Measurements from ENCODE around the gene OBSL1. TPM values are rescaled to one million over a fixed set of nuclear protein-coding genes. Genes with fewer than 3 reads are reported as not detected.
A peak's percentile ranks its signal among the peaks of the same experiment; 100 is the strongest.

OBSL1 gene
- total RNA-seq, 3 donors from 2014 or later, result 69.2 to 91.9 (median 73.1) TPM

GRCh38 chr2:219522111-219523030, 49.0 kb downstream of the OBSL1 start:
- H3K4me3 ChIP-seq, result peak overlapping the region; percentile 12 to 55 (median 40)
- peaks cover 0 to 8% of the 10 kb centered on the region in 2 donors for H3K4me1 ChIP-seq
- intact Hi-C loops (cut with DNase I; ENCODE audit: low total_unique reads), result loop anchor here (10.0 kb wide), 2 partner anchors 48 to 118 kb away; no protein-coding TSS in a partner anchor
- H3K9me3 ChIP-seq, result no peaks in the 10 kb centered on the region
- H3K27me3 ChIP-seq, result peaks cover 2 to 46% of the 10 kb centered on the region in 2 donors
- DNase-seq (ENCODE audit: low spot score in 2 of 2), result no peak
- H3K36me3 ChIP-seq, result no peaks in the 10 kb centered on the region
- H3K27ac ChIP-seq, result peak overlapping the region in 1 of 2 donors; percentile 38
- TF ChIP-seq CTCF (IDR thresholded peaks at IDR 0.05) (no peak), POLR2AphosphoS5 (IDR thresholded peaks at IDR 0.05) (no peak), POLR2A (IDR thresholded peaks at IDR 0.05) (no peak)

- H3K36me3 ChIP-seq, result no peaks in the 10 kb centered on the region
- H3K27ac ChIP-seq, result peak overlapping the region in 1 of 2 donors; percentile 38
- peaks cover 0 to 8% of the 10 kb centered on the region in 2 donors for H3K4me1 ChIP-seq
- peaks cover 2 to 44% of the 10 kb centered on the region in 2 donors for H3K27me3 ChIP-seq
- intact Hi-C loops (cut with DNase I; ENCODE audit: low total_unique reads), result loop anchor here (10.0 kb wide), 2 partner anchors 46 to 116 kb away; no protein-coding TSS in a partner anchor
- no peak for DNase-seq (ENCODE audit: low spot score in 2 of 2)
- no peaks in the 10 kb centered on the region for H3K9me3 ChIP-seq
- TF ChIP-seq POLR2A (IDR thresholded peaks at IDR 0.05) (no peak), CTCF (IDR thresholded peaks at IDR 0.05) (peak; percentile 31 to 51 (median 38)), POLR2AphosphoS5 (IDR thresholded peaks at IDR 0.05) (no peak)
- H3K4me3 ChIP-seq, result peak overlapping the region in 1 of 3 donors; percentile 44
These were observed 50.1 kb downstream of the OBSL1 start for GRCh38 chr2:219521066-219521880.

- Histone ChIP-seq H3K27me3 (peaks cover 2 to 38% of the 10 kb centered on the region in 2 donors), H3K36me3 (no peaks in the 10 kb centered on the region), H3K27ac (no peak overlapping the region), H3K4me1 (peaks cover 0 to 8% of the 10 kb centered on the region in 2 donors), H3K4me3 (no peak overlapping the region), H3K9me3 (no peaks in the 10 kb centered on the region)
- DNase-seq (ENCODE audit: low spot score in 2 of 2), result no peak
- intact Hi-C loops (cut with DNase I; ENCODE audit: low total_unique reads), result loop anchor here (10.0 kb wide), 2 partner anchors 45 to 115 kb away; no protein-coding TSS in a partner anchor
- TF ChIP-seq CTCF (IDR thresholded peaks at IDR 0.05) (no peak), POLR2A (IDR thresholded peaks at IDR 0.05) (no peak), POLR2AphosphoS5 (IDR thresholded peaks at IDR 0.05) (no peak)
These were observed 51.3 kb downstream of the OBSL1 start for GRCh38 chr2:219520079-219520478.

GRCh38 chr2:219519526-219519916, 51.8 kb downstream of the OBSL1 start:
- no peaks in the 10 kb centered on the region for H3K9me3 ChIP-seq
- H3K27me3 ChIP-seq, result peaks cover 2 to 33% of the 10 kb centered on the region in 2 donors
- intact Hi-C loops (cut with DNase I; ENCODE audit: low total_unique reads), result no loop called here
- no peak overlapping the region for H3K27ac ChIP-seq
- TF ChIP-seq CTCF (IDR thresholded peaks at IDR 0.05) (no peak), POLR2A (IDR thresholded peaks at IDR 0.05) (no peak), POLR2AphosphoS5 (IDR thresholded peaks at IDR 0.05) (no peak)
- H3K4me1 ChIP-seq, result peaks cover 0 to 8% of the 10 kb centered on the region in 2 donors
- H3K4me3 ChIP-seq, result no peak overlapping the region
- no peak for DNase-seq (ENCODE audit: low spot score in 2 of 2)
- H3K36me3 ChIP-seq, result no peaks in the 10 kb centered on the region
